K562 (cell line): ENCODE results near the gene BASP1. TPM values are rescaled to one million over a fixed set of nuclear protein-coding genes. Genes with fewer than 3 reads are reported as not detected.

ENCODE experiments used
- ATAC-seq: fragments of 200-7000 bp; cut with Tn5 transposase; 3 replicates; pipeline ENCODE4 v1.9.1; 2020; ENCODE audit warnings: moderate library complexity
- BruUV-seq: library from RNA; stranded (reverse); fragments of 400-500 nt; replicated peaks from 2 replicates; lab custom pipeline; 2021; lab: Mats Ljungman, UMichigan
- CTCF ChIA-PET: fragments of 300-600 bp; formaldehyde crosslinking; extraction: SDS; loops from one replicate; lab custom pipeline; 2021; ENCODE audit warnings: low intra/inter-chr PET ratio; lab: Yijun Ruan, JAX
- POLR2A ChIA-PET: fragments of 300-600, 350-650 bp; sonication (Branson Sonifier 250); formaldehyde crosslinking; extraction: SDS; loops from one replicate; lab custom pipeline; 2021; ENCODE audit warnings: antibody characterized with exemption, inconsistent platforms; lab: Yijun Ruan, JAX
- DNase-seq, 4 experiments: peaks; one replicate each; pipeline versions ENCODE4 v3.0.0 to v3.0.0-alpha.2; 2011 to 2018; ENCODE audit warnings: low spot score in 3 of 4, mixed read lengths in 3 of 4; ENCODE audit errors: extremely low read depth in 1 of 4
- FAIRE-seq: peaks from 2 replicates; lab custom pipeline; 2011; peaks lifted over from hg19 to GRCh38; lab: Jason Lieb, UNC
- H2AFZ ChIP-seq: 2 replicates; pipeline ENCODE4 v1.6.0; 2011; ENCODE audit warnings: low read depth, low read length, control low read depth, inconsistent platforms
- H3K27ac ChIP-seq: fragments of 200-600 bp; 3 replicates; pipeline ENCODE4 v1.8.0; 2011; ENCODE audit warnings: low read depth, mild to moderate bottlenecking, control low read depth, inconsistent platforms, low read length, moderate library complexity, mixed read lengths; ENCODE audit errors: extremely low read depth
- H3K27me3 ChIP-seq, 2 experiments: fragments of 300-600 bp in 1 of 2; 2 replicates in 1 of 2; 3 replicates in 1 of 2; pipeline versions ENCODE4 v1.6.0 to v1.8.0; 2011; ENCODE audit warnings: inconsistent platforms in 2 of 2, low read length in 2 of 2, mild to moderate bottlenecking in 1 of 2, mixed read lengths in 1 of 2, moderate library complexity in 1 of 2; ENCODE audit not compliant: control insufficient read depth in 2 of 2, insufficient read depth in 2 of 2
- H3K36me3 ChIP-seq: fragments of 300-600 bp; 3 replicates; pipeline ENCODE4 v1.8.0; 2011; ENCODE audit warnings: mild to moderate bottlenecking, low read length, inconsistent platforms; ENCODE audit not compliant: control insufficient read depth, insufficient read depth
- H3K4me1 ChIP-seq, 2 experiments: fragments of 200-600 bp in 1 of 2; replicated peaks in 1 of 2; 2 replicates in 1 of 2; 3 replicates in 1 of 2; pipeline versions ENCODE4 v1.5.1 to v1.8.0; 2011; ENCODE audit warnings: inconsistent platforms in 2 of 2, low read length in 2 of 2, mild to moderate bottlenecking in 1 of 2, mixed read lengths in 1 of 2, moderate library complexity in 1 of 2; ENCODE audit not compliant: control insufficient read depth in 2 of 2, insufficient read depth in 2 of 2
- H3K4me2 ChIP-seq: 2 replicates; pipeline ENCODE4 v1.6.1; 2011; ENCODE audit warnings: low read length, control low read depth, inconsistent platforms, mixed read lengths; ENCODE audit not compliant: insufficient read depth
- H3K4me3 ChIP-seq: fragments of 200-600 bp; sonication (generic), shearing (Covaris generic); 2 replicates; pipeline ENCODE4 v1.5.1; 2016; ENCODE audit warnings: control low read depth, inconsistent platforms
- H3K79me2 ChIP-seq: fragments of 200-600 bp; 3 replicates; pipeline ENCODE4 v1.8.0; 2011; ENCODE audit warnings: low read length, inconsistent platforms; ENCODE audit not compliant: control insufficient read depth, insufficient read depth
- H3K9ac ChIP-seq, 2 experiments: 2 replicates each; pipeline versions ENCODE4 v1.6.0 to v1.6.1; 2011; ENCODE audit warnings: low read depth in 2 of 2, low read length in 2 of 2, control low read depth in 1 of 2, inconsistent platforms in 1 of 2, mild to moderate bottlenecking in 1 of 2, mixed read lengths in 1 of 2; ENCODE audit not compliant: insufficient read depth in 1 of 2
- H3K9me1 ChIP-seq: one replicate; pipeline ENCODE4 v1.6.0; 2011; ENCODE audit warnings: inconsistent platforms, mild to moderate bottlenecking, low read length, moderate library complexity; ENCODE audit not compliant: control insufficient read depth, insufficient read depth
- H3K9me3 ChIP-seq: replicated peaks from 2 replicates; pipeline ENCODE4 v1.5.1; 2011; ENCODE audit warnings: low read depth, low read length, inconsistent platforms; ENCODE audit not compliant: control insufficient read depth, insufficient read depth
- H4K20me1 ChIP-seq: replicated peaks from 2 replicates; pipeline ENCODE4 v1.6.1; 2011; ENCODE audit warnings: low read length, inconsistent platforms, mixed read lengths; ENCODE audit not compliant: control insufficient read depth, insufficient read depth
- ARID2 ChIP-seq: fragments of 450-650 bp; IDR thresholded peaks from 2 replicates; pipeline ENCODE4 v1.6.1; 2017; ENCODE audit warnings: antibody characterized with exemption, mild to moderate bottlenecking
- ASH1L ChIP-seq: fragments of 450-650 bp; IDR thresholded peaks from 2 replicates; pipeline ENCODE4 v1.6.1; 2018; ENCODE audit warnings: borderline replicate concordance, mild to moderate bottlenecking, low read depth; ENCODE audit not compliant: partially characterized antibody
- HDAC3 ChIP-seq: fragments of 450-650 bp; IDR thresholded peaks from 2 replicates; pipeline ENCODE4 v1.6.1; 2018; ENCODE audit warnings: borderline replicate concordance, mild to moderate bottlenecking, moderate library complexity; ENCODE audit not compliant: partially characterized antibody
- PHF20 ChIP-seq: fragments of 450-650 bp; IDR thresholded peaks from 2 replicates; pipeline ENCODE4 v1.6.1; 2018; ENCODE audit not compliant: partially characterized antibody
- SUPT5H ChIP-seq: fragments of 450-650 bp; IDR thresholded peaks from 2 replicates; pipeline ENCODE4 v1.6.1; 2016
- TAF9B ChIP-seq: fragments of 450-650 bp; IDR thresholded peaks from 2 replicates; pipeline ENCODE4 v1.6.1; 2018; ENCODE audit warnings: mild to moderate bottlenecking; ENCODE audit not compliant: partially characterized antibody
- ZBTB8A ChIP-seq: fragments of 450-650 bp; IDR thresholded peaks from 2 replicates; pipeline ENCODE4 v1.6.1; 2018; ENCODE audit warnings: mild to moderate bottlenecking, moderate library complexity; ENCODE audit not compliant: partially characterized antibody
- ZNF24 ChIP-seq: fragments of 450-650 bp; IDR thresholded peaks from 2 replicates; pipeline ENCODE4 v1.6.1; 2016
- ZNF696 ChIP-seq: fragments of 250-450 bp; sonication (Bioruptor Pico); conservative IDR thresholded peaks from 2 replicates; pipeline ENCODE4 v1.4.0; 2020; ENCODE audit warnings: mild to moderate bottlenecking, moderate library complexity
- ZSCAN29 ChIP-seq: fragments of 450-650 bp; IDR thresholded peaks from 2 replicates; pipeline ENCODE4 v1.6.1; 2017
- WGBS: fragments of 100-300 bp; shearing (Covaris generic); methylation state at CpG from one replicate; pipeline ENCODE4 v1.1.6; 2016; ENCODE audit warnings: low coverage, mixed read lengths; ENCODE audit not compliant: insufficient coverage; ENCODE audit errors: missing lambda C conversion rate; 5-methylcytosine and 5-hydroxymethylcytosine counted together
- in situ Hi-C: fragments of 300-500 bp; cut with MboI; formaldehyde crosslinking; loops from 4 replicates; pipeline ENCODE4 v1.15.0; 2018; ENCODE audit warnings: inconsistent platforms, mixed read lengths
- intact Hi-C: fragments of 100-400 bp; cut with micrococcal nuclease; formaldehyde crosslinking; loops from 2 replicates; pipeline ENCODE4 v1.14.2; 2022
- polyA plus RNA-seq, 8 experiments: library from polyadenylated mRNA; depleted of rRNA in 4 of 8; stranded (reverse) in 5 of 8; unstranded in 3 of 8; fragments of >200 nt; fragmentation: Nextera tagmentation in 2 of 8; fragmentation: Illumina TruSeq in 1 of 8; extraction: Ambion mirVana in 2 of 8; extraction: Trizol in 1 of 8; gene quantifications; 2 replicates each; pipeline versions ENCODE4 v1.2.1 to v1.2.3, GENCODE V29; 2011 to 2014; ENCODE audit warnings: inconsistent platforms in 1 of 8, missing spikeins in 1 of 8
- total RNA-seq, 7 experiments: library from RNA; depleted of rRNA in 6 of 7; stranded (reverse); fragments of >200 nt in 6 of 7; fragmentation: Illumina TruSeq in 2 of 7; extraction: Trizol in 2 of 7; gene quantifications; 2 replicates each; pipeline versions ENCODE4 v1.2.1 to v1.2.3, GENCODE V29; 2011 to 2021; ENCODE audit warnings: low replicate concordance in 1 of 7

The BASP1 gene
- total and polyA plus RNA-seq, 9 of the 15 experiments (the other 6 are each of a cell fraction or from before 2014, with no cell fraction given), result 0.22 TPM; not detected in 8

DNA sequence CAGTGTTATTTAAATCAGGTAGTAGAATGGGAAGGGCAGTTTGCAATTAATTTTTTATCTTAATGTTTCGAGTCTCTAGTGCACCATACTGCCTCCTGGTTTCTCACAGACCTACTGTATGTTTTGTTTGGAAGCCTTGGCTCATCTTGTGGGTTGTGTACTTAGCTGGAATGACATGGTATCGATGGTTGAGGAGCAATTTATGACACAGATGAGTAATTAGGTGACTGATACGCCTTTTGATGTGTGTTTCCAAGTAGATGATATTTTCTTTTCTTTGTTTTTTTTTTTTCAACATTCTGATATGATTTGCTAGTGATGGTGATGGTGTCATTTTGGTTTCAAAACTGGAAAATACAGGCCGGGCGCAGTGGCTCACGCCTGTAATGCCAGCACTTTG is 16.1 kb downstream of the BASP1 start:
- no peak overlapping the region for H3K4me2 ChIP-seq
- DNase-seq (no peak), ATAC-seq (no peak), FAIRE-seq (no peak)
- H3K4me3 ChIP-seq, result no peak overlapping the region
- no peak overlapping the region for H3K27ac ChIP-seq
- in situ Hi-C loops, result loop anchor here (25.0 kb wide), 1 partner anchor 354 kb away; the partner anchor contains the start of genes TAF11L10, TAF11L7, TAF11L8 and TAF11L9
- no peaks in the 10 kb centered on the region for H3K79me2 ChIP-seq
- no peak overlapping the region for H2AFZ ChIP-seq
- no TSS peak for BruUV-seq
- no peaks in the 10 kb centered on the region for H3K36me3 ChIP-seq
- H3K4me1 ChIP-seq, result no peaks in the 10 kb centered on the region
- under 1% methylated on average over 6 of the region's 6 CpGs for WGBS
- intact Hi-C loops, result no loop called here
- CTCF ChIA-PET, result no interaction called here
- H3K9me3 ChIP-seq, result no peaks in the 10 kb centered on the region
- H3K27me3 ChIP-seq, result no peaks in the 10 kb centered on the region; a peak in 1 of 5 replicates
- no peak overlapping the region for H3K9ac ChIP-seq
- TF ChIP-seq ASH1L (no peak), ZNF24 (no peak), ARID2 (no peak), ZNF696 (CRISPR knock-in tag) (no peak), ZBTB8A (no peak), HDAC3 (no peak), TAF9B (no peak), ZSCAN29 (no peak), PHF20 (no peak), SUPT5H (no peak)
- POLR2A ChIA-PET, result no interaction called here
- no peaks in the 10 kb centered on the region for H3K9me1 ChIP-seq
- no peaks in the 10 kb centered on the region; the same call in 1 of the 2 replicates for H4K20me1 ChIP-seq
